GM19099 (cell line): Measurements from ENCODE around the gene KCNIP4.

Experiments
- POLR2A ChIP-seq: IDR thresholded peaks from 3 replicates; pipeline ENCODE4 v1.6.1; 2011; ENCODE audit warnings: low read depth; ENCODE audit not compliant: insufficient read length; ENCODE audit errors: extremely low read depth

KCNIP4 gene

GRCh38 chr4:20696815-20697214 lies 1251.8 kb downstream of the KCNIP4 start:
- no peak for TF ChIP-seq POLR2A

DNA sequence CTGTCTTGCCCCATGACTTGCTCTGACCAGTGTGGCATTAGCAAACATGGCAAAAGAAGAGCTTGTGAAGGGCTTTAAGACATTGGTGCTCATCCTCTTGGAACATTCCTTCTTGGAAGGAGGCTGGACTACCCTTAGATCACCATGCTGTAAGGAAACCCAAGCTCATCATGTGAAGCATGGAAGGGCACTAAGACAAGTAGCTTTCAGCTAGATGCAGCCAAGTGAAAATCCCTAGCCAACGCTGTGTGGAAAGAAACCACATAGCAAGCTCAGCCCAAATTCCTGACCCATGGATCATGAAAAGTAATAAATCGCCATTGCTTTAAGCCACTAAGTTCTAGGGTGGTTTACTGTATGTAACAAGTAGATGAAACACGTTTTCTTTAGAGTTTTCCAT lies 1260.7 kb downstream of the KCNIP4 start:
- TF ChIP-seq POLR2A: no peak

DNA sequence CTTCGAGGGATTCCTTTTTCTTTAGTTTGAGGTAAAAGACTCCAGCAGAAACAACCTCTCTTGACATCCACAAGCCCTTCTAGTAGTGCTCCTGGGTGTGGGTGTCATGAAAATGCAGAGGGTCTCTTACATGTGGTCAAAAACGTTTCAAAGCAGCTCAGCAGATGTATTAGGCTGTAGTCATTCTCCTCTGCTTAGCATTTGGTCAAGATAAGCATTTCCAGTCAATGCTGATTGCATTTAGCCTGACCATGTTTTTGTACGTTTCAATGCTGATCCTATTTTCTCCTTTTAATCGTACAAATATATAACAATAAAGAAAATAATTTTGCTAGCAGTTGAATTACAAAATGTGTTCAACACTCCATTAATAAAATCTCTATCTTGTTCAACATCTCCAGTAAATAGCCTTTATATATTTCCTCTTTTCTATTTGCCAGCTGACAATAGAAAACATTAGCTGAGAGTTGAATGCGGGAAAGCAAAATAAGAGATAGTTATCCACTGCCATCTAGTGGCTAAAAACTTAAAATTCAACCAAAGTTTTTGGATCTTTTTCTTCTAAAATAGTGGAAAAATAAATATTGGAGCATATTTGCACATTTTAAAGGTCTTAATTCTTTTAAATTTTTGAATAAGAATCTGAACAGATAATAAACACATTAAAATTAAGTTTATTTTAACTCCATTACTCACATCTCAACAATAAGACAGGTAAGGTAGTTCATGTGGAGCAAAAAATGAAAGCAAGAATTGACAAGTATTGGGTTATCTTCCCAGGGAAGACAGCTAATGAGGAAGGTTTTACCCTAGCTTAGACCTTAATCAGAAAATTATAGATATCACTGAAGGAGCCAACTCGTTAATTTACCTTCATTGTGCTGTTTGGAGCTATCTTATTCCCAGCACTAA lies 1263.5 kb downstream of the KCNIP4 start:
- TF ChIP-seq POLR2A: no peak

GRCh38 chr4:20683766-20684165 lies 1264.8 kb downstream of the KCNIP4 start:
- TF ChIP-seq POLR2A: no peak

DNA sequence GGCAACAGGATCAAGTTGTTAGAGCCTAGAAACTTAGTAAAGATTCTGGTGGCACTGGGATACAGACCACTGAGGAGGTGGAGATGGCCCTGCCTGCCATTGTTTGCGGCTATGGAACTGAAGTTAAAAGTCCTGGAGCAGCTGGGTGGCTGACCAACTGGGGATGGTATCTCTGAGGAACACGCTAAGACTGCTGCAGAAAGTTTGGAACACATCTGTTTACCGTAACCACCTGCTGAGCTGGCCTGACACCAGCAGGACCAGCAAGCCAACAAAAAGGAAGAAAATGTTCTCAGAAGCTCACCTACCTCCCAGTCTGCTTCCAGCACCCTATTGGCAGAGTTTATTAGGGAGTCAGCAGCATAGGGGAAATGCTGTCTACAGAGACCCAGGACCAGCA lies 1265.7 kb downstream of the KCNIP4 start:
- no peak for TF ChIP-seq POLR2A

DNA sequence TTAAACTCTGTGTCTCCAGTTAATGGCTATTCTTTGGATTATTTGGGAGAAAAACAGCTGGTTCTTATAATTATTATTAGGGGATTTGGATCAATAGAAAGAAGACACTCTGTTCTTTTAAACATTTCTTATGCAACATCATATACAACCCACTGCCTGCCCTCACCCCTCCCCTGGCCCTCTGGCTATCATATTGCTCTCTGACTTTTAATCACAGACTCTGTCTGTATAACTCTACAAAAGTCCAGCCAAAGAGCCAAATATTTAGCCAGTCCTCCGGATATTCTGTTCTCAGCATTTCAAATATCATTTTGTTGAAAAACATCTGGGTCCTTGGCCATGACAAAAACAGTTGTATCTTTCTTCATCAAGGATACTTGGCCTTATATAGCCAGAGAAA lies 1267.3 kb downstream of the KCNIP4 start:
- no peak for TF ChIP-seq POLR2A

- no peak for TF ChIP-seq POLR2A
Observed at GRCh38 chr4:20680736-20681135, 1267.8 kb downstream of the KCNIP4 start.

- no peak for TF ChIP-seq POLR2A
Observed at GRCh38 chr4:20679951-20680350, 1268.6 kb downstream of the KCNIP4 start.
